Middle frontal gyrus (tissue), 1 donor: ENCODE data around the gene SLC45A2.
"Not testable (repeated sequence)": the region's sequence is repeated elsewhere in the genome, so short reads cannot be mapped to it uniquely, and the experiment has no call there.

Experiments
- DNase-seq: peaks from one replicate; pipeline ENCODE4 v3.0.0-alpha.2; 2015; ENCODE audit warnings: low spot score; ENCODE audit errors: extremely low spot score

The SLC45A2 gene

DNA sequence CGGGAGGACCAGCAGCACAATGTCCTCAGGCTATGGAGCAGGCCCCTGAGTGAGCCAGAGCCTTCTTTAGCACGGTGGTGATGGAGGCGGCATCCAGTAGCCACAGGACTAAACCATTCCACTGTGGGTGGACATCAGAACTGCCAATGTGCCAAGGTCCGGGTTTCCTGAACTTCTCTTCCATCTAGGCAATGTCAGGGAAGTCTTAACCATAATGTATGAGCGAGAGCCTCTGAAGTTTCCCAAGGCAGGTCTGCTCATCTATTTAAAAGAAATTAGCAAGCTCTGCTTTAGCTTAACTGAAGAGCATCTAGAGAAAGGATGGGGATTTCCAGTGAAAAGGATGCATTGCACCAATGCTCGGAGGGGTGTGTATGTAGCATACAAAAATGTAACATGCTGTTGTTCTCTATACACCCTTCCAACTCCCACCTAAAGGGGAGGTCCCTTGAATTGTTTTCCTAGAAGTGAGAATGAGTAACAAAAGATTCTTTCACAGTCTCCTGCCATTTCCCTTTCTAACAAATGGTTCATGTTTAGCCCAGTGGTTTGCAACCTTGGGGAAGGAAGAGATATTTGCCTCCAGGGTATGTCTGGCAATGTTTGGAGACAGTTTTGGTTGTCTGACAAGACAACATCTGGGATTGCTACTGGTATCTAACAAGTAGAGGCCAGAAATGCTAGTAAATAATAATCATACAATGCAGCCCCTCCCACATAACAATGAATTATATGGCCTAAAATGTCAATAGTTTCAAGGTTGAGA, 54.4 kb downstream of the SLC45A2 start:
- DNase-seq = no peak

DNA sequence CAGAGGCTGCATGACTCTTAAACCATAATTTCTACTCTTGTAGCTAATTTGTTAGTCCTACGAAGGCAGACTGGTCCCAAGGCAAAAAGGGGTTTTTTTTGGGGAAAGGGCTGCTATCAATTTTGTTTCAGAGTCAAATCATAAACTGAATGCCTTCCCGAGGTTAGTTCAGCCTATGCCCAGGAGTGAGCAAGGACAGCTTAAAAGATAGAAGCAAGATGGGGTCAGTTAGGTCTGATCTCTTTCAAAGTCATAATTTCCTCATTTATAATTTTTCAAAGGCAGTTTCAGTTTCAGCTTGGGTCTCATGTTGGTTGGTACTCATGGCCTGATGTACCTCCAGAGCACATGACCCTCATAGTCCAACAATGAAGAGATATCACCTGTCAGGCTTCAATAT, 56.2 kb downstream of the SLC45A2 start:
- no peak for DNase-seq

DNA sequence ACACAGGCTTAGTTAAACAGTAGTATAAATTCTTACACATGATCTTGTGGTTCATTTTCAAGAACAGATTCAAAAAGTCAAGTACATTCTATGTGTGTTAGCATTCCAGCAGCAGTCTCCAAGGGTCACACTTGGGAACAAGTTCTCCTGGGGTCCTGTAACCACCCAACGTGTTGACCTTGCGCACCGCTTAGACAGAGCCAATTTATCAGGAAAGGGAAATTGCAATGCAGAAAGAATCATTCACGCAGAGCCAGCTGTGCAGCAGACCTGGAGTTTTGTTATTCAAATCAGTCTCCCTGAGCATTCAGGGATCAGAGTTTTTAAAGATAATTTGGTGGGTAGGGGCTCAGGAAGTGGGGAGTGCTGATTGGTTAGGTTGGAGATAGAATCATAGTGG, 56.8 kb downstream of the SLC45A2 start:
- DNase-seq = no peak

DNA sequence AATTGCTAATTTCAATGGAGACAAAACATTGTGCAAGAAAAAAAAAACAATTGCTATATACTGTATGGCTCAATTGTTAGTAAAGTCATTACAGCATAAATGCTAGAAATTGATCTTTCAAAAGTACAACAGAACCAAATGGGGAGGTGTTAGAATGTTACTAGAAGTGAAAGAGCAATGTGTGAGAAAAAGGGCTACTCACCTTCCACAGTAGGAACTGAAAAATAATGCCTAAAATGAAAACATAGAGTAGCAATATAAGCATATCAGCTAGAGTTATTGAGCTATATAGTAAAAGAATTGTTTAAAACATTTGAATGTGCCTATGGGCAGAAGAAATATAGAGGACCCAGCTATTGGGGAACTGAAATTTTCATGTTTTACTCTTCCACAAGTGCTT, 59.2 kb downstream of the SLC45A2 start:
- DNase-seq = no peak

DNA sequence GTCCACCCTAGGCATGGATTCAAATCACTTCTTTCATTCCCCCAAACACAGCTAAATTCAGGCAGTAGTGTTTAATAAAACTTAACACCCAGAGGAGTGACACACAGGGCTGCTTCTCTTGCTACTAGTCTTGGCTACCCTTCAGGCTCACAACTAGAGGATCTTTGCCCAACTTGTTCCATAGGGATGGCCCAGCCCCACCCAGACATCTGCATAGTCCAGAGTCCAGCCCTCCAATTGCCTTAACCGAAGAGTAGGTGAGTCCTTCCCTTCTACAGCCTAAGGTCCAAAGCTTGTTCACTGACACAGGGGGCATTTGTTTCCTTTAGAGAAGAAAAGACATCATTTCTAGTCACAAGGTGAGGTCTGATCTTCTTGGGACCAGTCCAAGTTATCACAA, 63.5 kb downstream of the SLC45A2 start:
- no peak for DNase-seq

DNA sequence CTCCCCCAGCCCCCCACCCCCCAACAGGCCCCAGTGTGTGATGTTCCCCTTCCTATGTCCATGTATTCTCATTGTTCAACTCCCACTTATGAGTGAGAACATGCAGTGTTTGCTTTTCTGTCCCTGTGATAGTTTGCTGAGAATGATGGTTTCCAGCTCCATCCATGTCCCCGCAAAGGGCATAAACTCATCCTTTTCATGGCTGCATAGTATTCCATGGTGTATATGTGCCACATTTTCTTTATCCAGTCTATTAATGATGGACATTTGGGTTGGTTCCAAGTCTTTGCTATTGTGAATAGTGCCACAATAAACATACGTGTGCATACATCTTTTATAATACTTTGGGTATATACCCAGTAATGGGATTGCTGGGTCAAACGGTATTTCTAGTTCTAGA, 69.6 kb downstream of the SLC45A2 start:
- DNase-seq = not testable (repeated sequence)

DNA sequence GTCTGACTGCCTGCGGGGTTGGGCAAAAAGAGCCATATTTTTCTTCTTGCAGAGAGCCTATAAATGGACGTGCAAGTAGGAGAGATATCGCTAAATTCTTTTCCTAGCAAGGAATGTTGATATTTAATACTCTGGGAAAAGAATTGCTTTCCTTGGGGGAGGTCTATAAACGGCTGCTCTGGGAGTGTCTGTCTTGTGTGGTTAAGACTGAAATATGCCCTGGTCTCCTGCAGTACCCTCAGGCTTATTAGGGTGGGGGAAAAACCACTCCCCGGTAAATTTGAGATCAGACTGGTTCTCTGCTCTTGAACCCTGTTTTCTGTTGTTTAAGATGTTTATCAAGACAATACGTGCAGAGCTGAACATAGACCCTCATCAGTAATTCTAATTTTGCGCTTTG, 78.2 kb downstream of the SLC45A2 start:
- not testable (repeated sequence) for DNase-seq

DNA sequence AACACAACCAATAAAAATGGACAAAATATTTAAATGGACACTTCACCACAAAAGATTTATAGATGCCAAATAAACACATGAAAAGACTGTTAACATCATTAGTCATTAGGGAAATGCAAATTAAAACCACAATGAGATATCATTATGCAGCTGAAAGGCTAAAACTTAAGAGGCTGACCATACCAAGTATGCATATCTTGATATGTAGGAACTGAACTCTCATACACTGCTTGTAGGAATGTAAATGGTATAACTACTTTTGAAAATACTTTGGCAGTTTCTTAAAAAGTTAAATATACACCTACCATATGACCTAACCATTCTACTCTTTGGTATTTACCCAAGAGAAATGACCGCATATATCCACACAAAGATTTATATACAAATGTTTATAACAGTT, 79.1 kb downstream of the SLC45A2 start:
- no peak for DNase-seq

DNA sequence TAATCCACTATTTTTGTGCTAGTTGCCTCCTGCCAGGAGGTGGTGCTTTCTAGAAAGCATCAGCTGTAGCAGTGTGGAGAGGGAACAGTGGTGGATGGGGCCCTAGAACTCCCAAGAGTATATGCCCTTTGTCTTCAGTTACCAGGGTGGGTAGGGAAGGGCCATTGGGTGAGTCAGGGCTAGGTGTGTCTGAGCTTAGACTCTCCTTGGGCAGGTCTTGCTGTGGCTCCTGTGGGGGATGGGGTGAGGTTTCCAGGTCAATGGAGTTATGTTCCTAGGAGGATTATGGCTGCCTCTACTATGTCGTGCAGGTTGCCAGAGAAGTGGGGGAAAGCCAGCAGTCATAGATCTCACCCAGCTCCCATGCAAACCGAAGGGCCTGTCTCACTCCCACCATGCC, 81.4 kb downstream of the SLC45A2 start:
- no peak for DNase-seq

DNA sequence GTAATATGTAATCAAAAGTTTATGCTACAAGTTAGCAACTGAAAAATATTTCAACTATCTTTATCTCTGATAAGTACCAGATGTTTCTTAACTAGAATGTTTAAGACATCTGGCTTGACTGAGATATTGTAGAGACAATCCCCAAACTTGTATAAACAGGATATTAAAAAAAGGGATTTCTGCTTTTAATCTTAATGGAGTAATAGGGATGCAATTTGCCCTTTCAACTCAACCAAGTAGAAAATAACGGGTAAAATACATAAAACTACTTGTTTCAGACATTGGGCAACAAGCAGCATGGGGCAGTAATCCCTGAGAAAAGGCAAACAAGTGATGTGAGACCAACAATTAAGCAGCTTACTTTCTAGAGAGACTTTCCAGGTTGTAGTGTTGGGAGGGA, 83.3 kb downstream of the SLC45A2 start:
- DNase-seq = no peak
